CD1c-positive myeloid dendritic cell (primary cell): ENCODE data around the gene H2BK1.
A peak's percentile ranks its signal among the peaks of the same experiment; 100 is the strongest.

Experiments used
- DNase-seq: peaks from one replicate; pipeline ENCODE4 v3.0.0-alpha.2; 2016; ENCODE audit errors: extremely low spot score

H2BK1 gene

GRCh38 chr7:151232917-151233701 lies 22.8 kb upstream of the H2BK1 start:
- DNase-seq, result peak; percentile 88

GRCh38 chr7:151232091-151232916 lies 22.0 kb upstream of the H2BK1 start, which contains the start of gene CHPF2:
Gene CHPF2 (plus strand): TSS chr7:151232483. CDS start chr7:151234012, 1,529 bp downstream.
- DNase-seq, result peak; percentile 94

GRCh38 chr7:151231080-151231479 lies 20.8 kb upstream of the H2BK1 start:
- DNase-seq, result no peak

GRCh38 chr7:151229249-151229648 lies 19.0 kb upstream of the H2BK1 start:
- no peak for DNase-seq

GRCh38 chr7:151228024-151228866 lies 18.0 kb upstream of the H2BK1 start:
- no peak for DNase-seq

- DNase-seq, result peak; percentile 99
These were observed 16.8 kb upstream of the H2BK1 start, which contains the start of gene ABCF2 for GRCh38 chr7:151226875-151227782. Gene ABCF2 (minus strand): TSS chr7:151227205. CDS start chr7:151226458, 747 bp downstream.

- no peak for DNase-seq
These were observed 16.2 kb upstream of the H2BK1 start for GRCh38 chr7:151226560-151226874.

GRCh38 chr7:151225948-151226510 lies 15.7 kb upstream of the H2BK1 start:
- DNase-seq, result peak; percentile 73

GRCh38 chr7:151223728-151224127 lies 13.4 kb upstream of the H2BK1 start:
- no peak for DNase-seq

GRCh38 chr7:151218170-151218569 lies 7.9 kb upstream of the H2BK1 start:
- no peak for DNase-seq

GRCh38 chr7:151215396-151215795 lies 5.1 kb upstream of the H2BK1 start:
- no peak for DNase-seq

- DNase-seq, result no peak
These were observed 3.5 kb upstream of the H2BK1 start for GRCh38 chr7:151213826-151214225.

GRCh38 chr7:151212626-151213025 lies 2.3 kb upstream of the H2BK1 start:
- no peak for DNase-seq

GRCh38 chr7:151211155-151211772 lies 976 bp upstream of the H2BK1 start:
- no peak for DNase-seq

- no peak for DNase-seq
These were observed 700 bp downstream of the H2BK1 start for GRCh38 chr7:151209588-151209987.

- no peak for DNase-seq
These were observed 1.9 kb downstream of the H2BK1 start for GRCh38 chr7:151208253-151208862.

GRCh38 chr7:151207804-151208203 lies 2.5 kb downstream of the H2BK1 start:
- no peak for DNase-seq

- DNase-seq, result no peak
These were observed 3.0 kb downstream of the H2BK1 start for GRCh38 chr7:151207315-151207714.

GRCh38 chr7:151206914-151207313 lies 3.4 kb downstream of the H2BK1 start:
- no peak for DNase-seq

GRCh38 chr7:151205730-151206129 lies 4.6 kb downstream of the H2BK1 start:
- no peak for DNase-seq
